ENCODE measurements around the gene AK3.
"Not testable (repeated sequence)": the region's sequence is repeated elsewhere in the genome, so short reads cannot be mapped to it uniquely, and the experiment has no call there.

Gene AK3

GRCh38 chr9:4780651-4781050 lies 39.6 kb upstream of the AK3 start:
- Histone ChIP-seq H3K27me3 (replicated peaks in 2 of 5; ENCODE audit: control insufficient read depth in 4 of 5, insufficient read depth in 5 of 5, low read length in 4 of 5) (peaks cover 0 to 1% (median 0%) of the 10 kb centered on the region in 5 experiments), H3K4me1 (ENCODE audit: control extremely low read depth in 1 of 4, control insufficient read depth in 4 of 4, insufficient read depth in 4 of 4, low read length in 3 of 4) (no peaks in the 10 kb centered on the region), H3K36me3 (ENCODE audit: control insufficient read depth in 4 of 4, insufficient read depth in 4 of 4, low read length in 3 of 4) (no peaks in the 10 kb centered on the region), H3K4me3 (ENCODE audit: control insufficient read depth in 1 of 7, extremely low read depth in 1 of 7, insufficient read depth in 4 of 7, low read depth in 2 of 7, low read length in 6 of 7) (no peak overlapping the region), H3K27ac (ENCODE audit: insufficient read depth in 1 of 2, low read depth in 1 of 2, low read length in 2 of 2, poor library complexity in 1 of 2, severe bottlenecking in 2 of 2) (no peak overlapping the region), H3K9me3 (ENCODE audit: control extremely low read depth in 1 of 5, control insufficient read depth in 4 of 5, insufficient read depth in 2 of 5, low read depth in 1 of 5, low read length in 4 of 5) (no peaks in the 10 kb centered on the region)
- DNase-seq: no peak
- 100% methylated on average over 1 of the region's 1 CpG for WGBS (ENCODE audit: insufficient coverage)
- ChIA-PET POLR2A (no interaction called here), CTCF (no interaction called here)

DNA sequence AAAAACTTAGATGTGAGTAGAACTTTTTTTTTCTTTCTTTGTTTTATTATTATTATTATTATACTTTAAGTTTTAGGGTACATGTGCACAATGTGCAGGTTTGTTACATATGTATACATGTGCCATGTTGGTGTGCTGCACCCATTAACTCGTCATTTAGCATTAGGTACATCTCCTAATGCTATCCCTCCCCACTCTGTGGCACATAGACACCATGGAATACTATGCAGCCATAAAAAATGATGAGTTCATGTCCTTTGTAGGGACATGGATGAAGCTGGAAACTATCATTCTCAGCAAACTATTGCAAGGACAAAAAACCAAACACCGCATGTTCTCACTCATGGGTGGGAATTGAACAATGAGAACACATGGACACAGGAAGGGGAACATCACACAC lies 34.0 kb upstream of the AK3 start:
- H3K9me3 ChIP-seq (ENCODE audit: control extremely low read depth in 1 of 5, control insufficient read depth in 4 of 5, insufficient read depth in 2 of 5, low read depth in 1 of 5, low read length in 4 of 5); H3K27me3 ChIP-seq (replicated peaks in 2 of 5; ENCODE audit: control insufficient read depth in 4 of 5, insufficient read depth in 5 of 5, low read length in 4 of 5); POLR2A ChIA-PET; H3K36me3 ChIP-seq (ENCODE audit: control insufficient read depth in 4 of 4, insufficient read depth in 4 of 4, low read length in 3 of 4); DNase-seq; H3K27ac ChIP-seq (ENCODE audit: insufficient read depth in 1 of 2, low read depth in 1 of 2, low read length in 2 of 2, poor library complexity in 1 of 2, severe bottlenecking in 2 of 2); H3K4me1 ChIP-seq (ENCODE audit: control extremely low read depth in 1 of 4, control insufficient read depth in 4 of 4, insufficient read depth in 4 of 4, low read length in 3 of 4); CTCF ChIA-PET; H3K4me3 ChIP-seq (ENCODE audit: control insufficient read depth in 1 of 7, extremely low read depth in 1 of 7, insufficient read depth in 4 of 7, low read depth in 2 of 7, low read length in 6 of 7): not testable (repeated sequence)
- no CpG with 5 or more reads among the region's 2 CpGs for WGBS (ENCODE audit: insufficient coverage)

GRCh38 chr9:4774209-4774608 lies 33.2 kb upstream of the AK3 start:
- no peak for DNase-seq
- H3K36me3 ChIP-seq (ENCODE audit: control insufficient read depth in 4 of 4, insufficient read depth in 4 of 4, low read length in 3 of 4): no peaks in the 10 kb centered on the region
- H3K27me3 ChIP-seq (replicated peaks in 2 of 5; ENCODE audit: control insufficient read depth in 4 of 5, insufficient read depth in 5 of 5, low read length in 4 of 5): peaks cover 0 to 1% (median 0%) of the 10 kb centered on the region in 5 experiments
- no peak overlapping the region for H3K27ac ChIP-seq (ENCODE audit: insufficient read depth in 1 of 2, low read depth in 1 of 2, low read length in 2 of 2, poor library complexity in 1 of 2, severe bottlenecking in 2 of 2)
- CTCF ChIA-PET: interaction anchor here (0.8 to 1.0 kb wide), 2 partner anchors 11 to 15 kb away, joined by 3 to 6 read pairs; no protein-coding TSS in a partner anchor
- POLR2A ChIA-PET: no interaction called here
- WGBS (ENCODE audit: insufficient coverage): no CpG with 5 or more reads among the region's 1 CpG
- no peaks in the 10 kb centered on the region for H3K9me3 ChIP-seq (ENCODE audit: control extremely low read depth in 1 of 5, control insufficient read depth in 4 of 5, insufficient read depth in 2 of 5, low read depth in 1 of 5, low read length in 4 of 5)
- no peaks in the 10 kb centered on the region for H3K4me1 ChIP-seq (ENCODE audit: control extremely low read depth in 1 of 4, control insufficient read depth in 4 of 4, insufficient read depth in 4 of 4, low read length in 3 of 4)
- H3K4me3 ChIP-seq (ENCODE audit: control insufficient read depth in 1 of 7, extremely low read depth in 1 of 7, insufficient read depth in 4 of 7, low read depth in 2 of 7, low read length in 6 of 7): no peak overlapping the region

DNA sequence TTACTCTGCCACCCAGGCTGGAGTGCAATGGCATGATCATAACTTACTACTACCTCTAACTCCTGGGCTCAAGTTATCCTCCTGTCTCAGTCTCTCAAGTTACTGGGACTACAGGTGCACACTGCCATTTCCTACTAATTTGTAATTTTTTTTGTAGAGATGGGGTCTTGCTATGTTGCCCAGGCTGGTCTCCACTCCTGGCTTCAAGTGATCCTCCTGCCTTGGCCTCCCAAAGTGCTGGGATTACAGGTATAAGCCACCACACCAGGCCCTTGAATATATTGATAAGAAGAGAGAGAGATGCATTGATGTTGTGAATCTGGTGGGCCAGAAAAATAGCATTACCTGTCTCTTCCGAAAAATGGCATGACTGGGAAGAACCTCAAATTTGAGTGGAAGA lies 30.8 kb upstream of the AK3 start:
- POLR2A ChIA-PET: no interaction called here
- Histone ChIP-seq H3K27ac (ENCODE audit: insufficient read depth in 1 of 2, low read depth in 1 of 2, low read length in 2 of 2, poor library complexity in 1 of 2, severe bottlenecking in 2 of 2) (no peak overlapping the region), H3K4me1 (ENCODE audit: control extremely low read depth in 1 of 4, control insufficient read depth in 4 of 4, insufficient read depth in 4 of 4, low read length in 3 of 4) (no peaks in the 10 kb centered on the region), H3K36me3 (ENCODE audit: control insufficient read depth in 4 of 4, insufficient read depth in 4 of 4, low read length in 3 of 4) (no peaks in the 10 kb centered on the region), H3K4me3 (ENCODE audit: control insufficient read depth in 1 of 7, extremely low read depth in 1 of 7, insufficient read depth in 4 of 7, low read depth in 2 of 7, low read length in 6 of 7) (no peak overlapping the region), H3K9me3 (ENCODE audit: control extremely low read depth in 1 of 5, control insufficient read depth in 4 of 5, insufficient read depth in 2 of 5, low read depth in 1 of 5, low read length in 4 of 5) (no peaks in the 10 kb centered on the region), H3K27me3 (replicated peaks in 2 of 5; ENCODE audit: control insufficient read depth in 4 of 5, insufficient read depth in 5 of 5, low read length in 4 of 5) (peaks cover 0 to 1% (median 0%) of the 10 kb centered on the region in 5 experiments)
- WGBS (ENCODE audit: insufficient coverage): 100% methylated on average over 1 of the region's 1 CpG
- CTCF ChIA-PET: interaction anchor here (1.5 to 2.6 kb wide), 2 partner anchors 10 to 11 kb away, joined by 3 to 8 read pairs; no protein-coding TSS in a partner anchor
- no peak for DNase-seq

DNA sequence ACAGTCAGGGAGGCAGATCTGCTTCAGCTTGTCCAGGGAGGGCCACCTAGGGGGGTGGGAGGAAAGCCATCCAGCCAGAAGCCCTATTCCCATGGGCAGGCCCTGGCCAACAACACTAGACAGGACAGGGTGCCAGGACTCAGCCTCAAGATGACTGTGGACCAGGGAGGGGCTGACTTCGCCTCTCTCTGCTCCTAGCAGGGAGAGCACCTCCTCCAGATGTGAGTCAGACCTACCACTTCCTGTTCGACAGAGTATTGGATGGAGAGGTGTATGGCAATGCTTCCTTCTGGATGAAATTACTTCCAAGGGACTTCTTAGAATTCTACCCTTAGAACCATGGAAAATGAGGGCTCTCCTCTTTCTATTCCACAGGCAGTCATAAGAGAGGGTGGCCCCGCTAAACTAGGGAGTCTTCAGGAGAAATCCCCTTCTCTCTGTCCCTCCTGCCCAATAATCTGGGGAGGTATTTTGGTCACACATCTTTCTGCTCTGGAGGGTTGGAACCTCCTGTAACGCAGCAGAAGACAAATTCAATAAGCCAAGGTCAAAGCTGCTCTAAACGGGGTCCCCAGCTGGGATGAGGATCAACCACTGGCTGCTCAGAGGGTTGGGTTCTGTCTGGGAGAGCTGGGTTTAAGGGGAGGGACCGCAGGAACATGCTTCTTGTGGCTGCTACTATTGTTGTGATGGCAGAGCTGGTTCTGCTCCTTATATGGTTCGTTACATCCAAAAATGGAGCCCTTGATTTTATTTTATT lies 28.5 kb upstream of the AK3 start:
- WGBS (ENCODE audit: insufficient coverage): 87% methylated on average over 3 of the region's 7 CpGs
- CTCF ChIA-PET: interaction anchor here (1.6 to 2.6 kb wide), 2 partner anchors 8 to 10 kb away, joined by 5 to 8 read pairs; no protein-coding TSS in a partner anchor

DNA sequence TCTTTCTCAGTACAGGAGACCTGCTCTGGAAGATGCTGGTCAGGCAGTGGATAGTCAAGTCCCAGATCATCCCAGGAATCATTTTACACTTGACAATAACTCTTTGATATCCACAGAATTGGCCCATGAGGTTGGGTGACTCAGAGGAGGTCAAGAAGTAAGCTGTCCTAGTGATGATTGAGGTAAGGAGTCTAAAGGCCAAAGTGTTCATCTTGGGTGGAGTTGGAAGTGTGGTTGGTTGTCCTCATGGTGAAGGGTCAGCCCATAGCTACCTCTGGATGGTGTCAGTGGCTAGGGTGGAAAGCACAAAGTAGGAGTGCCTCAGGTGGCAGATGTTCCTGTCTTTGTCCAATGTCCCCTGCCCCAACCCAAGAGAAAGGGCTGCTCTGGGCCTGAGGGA lies 27.7 kb upstream of the AK3 start:
- no peak overlapping the region for H3K27ac ChIP-seq (ENCODE audit: insufficient read depth in 1 of 2, low read depth in 1 of 2, low read length in 2 of 2, poor library complexity in 1 of 2, severe bottlenecking in 2 of 2)
- DNase-seq: no peak
- CTCF ChIA-PET: interaction anchor here (1.1 kb wide), 1 partner anchor 23 kb away, joined by 3 read pairs; no protein-coding TSS in a partner anchor
- POLR2A ChIA-PET: no interaction called here
- H3K4me1 ChIP-seq (ENCODE audit: control extremely low read depth in 1 of 4, control insufficient read depth in 4 of 4, insufficient read depth in 4 of 4, low read length in 3 of 4): peaks cover 0 to 1% (median 0%) of the 10 kb centered on the region in 4 experiments
- no peaks in the 10 kb centered on the region for H3K36me3 ChIP-seq (ENCODE audit: control insufficient read depth in 4 of 4, insufficient read depth in 4 of 4, low read length in 3 of 4)
- no peak overlapping the region for H3K4me3 ChIP-seq (ENCODE audit: control insufficient read depth in 1 of 7, extremely low read depth in 1 of 7, insufficient read depth in 4 of 7, low read depth in 2 of 7, low read length in 6 of 7)
- H3K27me3 ChIP-seq (replicated peaks in 2 of 5; ENCODE audit: control insufficient read depth in 4 of 5, insufficient read depth in 5 of 5, low read length in 4 of 5): no peaks in the 10 kb centered on the region
- H3K9me3 ChIP-seq (ENCODE audit: control extremely low read depth in 1 of 5, control insufficient read depth in 4 of 5, insufficient read depth in 2 of 5, low read depth in 1 of 5, low read length in 4 of 5): no peaks in the 10 kb centered on the region

More for the DNA sequence above, 28.5 kb upstream of the AK3 start:
- H3K9me3 ChIP-seq (ENCODE audit: control extremely low read depth in 1 of 5, control insufficient read depth in 4 of 5, insufficient read depth in 2 of 5, low read depth in 1 of 5, low read length in 4 of 5): no peaks in the 10 kb centered on the region
- H3K36me3 ChIP-seq (ENCODE audit: control insufficient read depth in 4 of 4, insufficient read depth in 4 of 4, low read length in 3 of 4): no peaks in the 10 kb centered on the region
- no peak for DNase-seq
- no peak overlapping the region for H3K4me3 ChIP-seq (ENCODE audit: control insufficient read depth in 1 of 7, extremely low read depth in 1 of 7, insufficient read depth in 4 of 7, low read depth in 2 of 7, low read length in 6 of 7)
- POLR2A ChIA-PET: no interaction called here
- no peaks in the 10 kb centered on the region for H3K27me3 ChIP-seq (replicated peaks in 2 of 5; ENCODE audit: control insufficient read depth in 4 of 5, insufficient read depth in 5 of 5, low read length in 4 of 5)
- H3K4me1 ChIP-seq (ENCODE audit: control extremely low read depth in 1 of 4, control insufficient read depth in 4 of 4, insufficient read depth in 4 of 4, low read length in 3 of 4): no peaks in the 10 kb centered on the region
- H3K27ac ChIP-seq (ENCODE audit: insufficient read depth in 1 of 2, low read depth in 1 of 2, low read length in 2 of 2, poor library complexity in 1 of 2, severe bottlenecking in 2 of 2): no peak overlapping the region

GRCh38 chr9:4764033-4764432 lies 23.0 kb upstream of the AK3 start:
- 100% methylated on average over 1 of the region's 3 CpGs for WGBS (ENCODE audit: insufficient coverage)
- Histone ChIP-seq H3K4me3 (ENCODE audit: control insufficient read depth in 1 of 7, extremely low read depth in 1 of 7, insufficient read depth in 4 of 7, low read depth in 2 of 7, low read length in 6 of 7) (no peak overlapping the region), H3K36me3 (ENCODE audit: control insufficient read depth in 4 of 4, insufficient read depth in 4 of 4, low read length in 3 of 4) (no peaks in the 10 kb centered on the region), H3K9me3 (ENCODE audit: control extremely low read depth in 1 of 5, control insufficient read depth in 4 of 5, insufficient read depth in 2 of 5, low read depth in 1 of 5, low read length in 4 of 5) (no peaks in the 10 kb centered on the region), H3K4me1 (ENCODE audit: control extremely low read depth in 1 of 4, control insufficient read depth in 4 of 4, insufficient read depth in 4 of 4, low read length in 3 of 4) (peaks cover 3 to 23% (median 15%) of the 10 kb centered on the region in 4 experiments), H3K27me3 (replicated peaks in 2 of 5; ENCODE audit: control insufficient read depth in 4 of 5, insufficient read depth in 5 of 5, low read length in 4 of 5) (peaks cover 0 to 3% (median 0%) of the 10 kb centered on the region in 5 experiments), H3K27ac (ENCODE audit: insufficient read depth in 1 of 2, low read depth in 1 of 2, low read length in 2 of 2, poor library complexity in 1 of 2, severe bottlenecking in 2 of 2) (no peak overlapping the region)
- ChIA-PET CTCF (interaction anchor here (0.6 to 6.0 kb wide), 8 partner anchors 10 to 225 kb away, joined by 3 to 46 read pairs (median 4); partner anchors contain the start of genes AK3 and JAK2), POLR2A (no interaction called here)
- DNase-seq: no peak

All from common myeloid progenitor, CD34-positive (primary cell).